GM12878 (cell line): ENCODE measurements around the gene MARK4. TPM values are rescaled to one million over a fixed set of nuclear protein-coding genes. Genes with fewer than 3 reads are reported as not detected.
"Not testable (repeated sequence)": the region's sequence is repeated elsewhere in the genome, so short reads cannot be mapped to it uniquely, and the experiment has no call there.

ENCODE experiments used
- ATAC-seq: fragments of 200-7000 bp; cut with Tn5 transposase; 3 replicates; pipeline ENCODE4 v1.9.1; 2020; ENCODE audit warnings: mild to moderate bottlenecking, moderate library complexity
- BruUV-seq: library from RNA; stranded (reverse); fragments of 400-500 nt; replicated peaks from 2 replicates; lab custom pipeline; 2021; lab: Mats Ljungman, UMichigan
- CTCF ChIA-PET: fragments of 300-600 bp; sonication (Branson Sonifier 250); formaldehyde crosslinking; extraction: SDS; loops from one replicate; lab custom pipeline; 2021; ENCODE audit warnings: inconsistent platforms; lab: Yijun Ruan, JAX
- POLR2A ChIA-PET: fragments of 350-600 bp; formaldehyde crosslinking; extraction: SDS; loops from one replicate; lab custom pipeline; 2021; ENCODE audit warnings: inconsistent platforms; lab: Charles Lee
- RAD21 ChIA-PET: fragments of 300-600 bp; sonication (Branson Sonifier 250); formaldehyde crosslinking; loops from one replicate; lab custom pipeline; 2023; ENCODE audit warnings: antibody characterized with exemption; ENCODE audit not compliant: unreplicated experiment; lab: Charles Lee
- SMC1A ChIA-PET: fragments of 300-600 bp; sonication (Branson Sonifier 250); formaldehyde crosslinking; loops from one replicate; lab custom pipeline; 2023; ENCODE audit not compliant: unreplicated experiment, uncharacterized antibody; lab: Charles Lee
- DNase-seq: peaks from one replicate; pipeline ENCODE4 v3.0.0-alpha.2; 2011; ENCODE audit warnings: low read depth, low spot score
- FAIRE-seq: peaks from 3 replicates; lab custom pipeline; 2011; peaks lifted over from hg19 to GRCh38; lab: Jason Lieb, UNC
- H2AFZ ChIP-seq: 2 replicates; pipeline ENCODE4 v1.6.0; 2011; ENCODE audit warnings: low read depth, low read length, control low read depth; ENCODE audit not compliant: control insufficient read depth
- H3K27ac ChIP-seq: 2 replicates; pipeline ENCODE4 v1.5.1; 2011; ENCODE audit warnings: control low read depth; ENCODE audit not compliant: control insufficient read depth, insufficient read depth
- H3K27me3 ChIP-seq, 2 experiments: replicated peaks in 1 of 2; 2 replicates each; pipeline versions ENCODE4 v1.6.0 to v1.6.1; 2011; ENCODE audit warnings: low read length in 1 of 2; ENCODE audit not compliant: control insufficient read depth in 2 of 2, insufficient read depth in 2 of 2
- H3K36me3 ChIP-seq, 2 experiments: 2 replicates each; pipeline ENCODE4 v1.5.1; 2011; ENCODE audit warnings: low read length in 1 of 2; ENCODE audit not compliant: control insufficient read depth in 2 of 2, insufficient read depth in 2 of 2
- H3K4me1 ChIP-seq: 2 replicates; pipeline ENCODE4 v1.6.1; 2011; ENCODE audit warnings: mild to moderate bottlenecking, low read length, moderate library complexity, mixed read lengths; ENCODE audit not compliant: control insufficient read depth, insufficient read depth
- H3K4me2 ChIP-seq: 2 replicates; pipeline ENCODE4 v1.6.0; 2011; ENCODE audit warnings: control low read depth; ENCODE audit not compliant: control insufficient read depth, insufficient read depth
- H3K4me3 ChIP-seq: fragments of 200-600 bp; sonication (generic); 2 replicates; pipeline ENCODE4 v1.5.1; 2016
- H3K79me2 ChIP-seq: 2 replicates; pipeline ENCODE4 v1.6.0; 2011; ENCODE audit warnings: low read length; ENCODE audit not compliant: control insufficient read depth, insufficient read depth
- H3K9ac ChIP-seq: 2 replicates; pipeline ENCODE4 v1.8.0; 2011; ENCODE audit warnings: low read length, control low read depth, mixed read lengths; ENCODE audit not compliant: control insufficient read depth, insufficient read depth
- H3K9me3 ChIP-seq: replicated peaks from 3 replicates; pipeline ENCODE4 v1.5.1; 2011; ENCODE audit warnings: mild to moderate bottlenecking, low read length; ENCODE audit not compliant: control insufficient read depth, insufficient read depth
- H4K20me1 ChIP-seq: 2 replicates; pipeline ENCODE4 v1.6.0; 2011; ENCODE audit not compliant: control insufficient read depth, insufficient read depth
- CREM ChIP-seq: IDR thresholded peaks from 2 replicates; pipeline ENCODE4 v1.6.1; 2014; ENCODE audit warnings: antibody characterized with exemption, low read depth
- E2F4 ChIP-seq: IDR thresholded peaks from 2 replicates; pipeline ENCODE4 v1.6.1; 2012; ENCODE audit warnings: low read depth, low read length, improper control_type of control experiment
- SUPT20H ChIP-seq: IDR thresholded peaks from 2 replicates; pipeline ENCODE4 v1.6.1; 2011; ENCODE audit warnings: low read depth, mild to moderate bottlenecking, low read length, moderate library complexity, borderline replicate concordance; ENCODE audit not compliant: control insufficient read depth
- ZNF217 ChIP-seq: fragments of 450-650 bp; IDR thresholded peaks from 2 replicates; pipeline ENCODE4 v1.6.1; 2017; ENCODE audit warnings: antibody characterized with exemption, mild to moderate bottlenecking
- ZNF687 ChIP-seq: fragments of 450-650 bp; IDR thresholded peaks from 2 replicates; pipeline ENCODE4 v1.6.1; 2017; ENCODE audit warnings: mild to moderate bottlenecking, moderate library complexity
- WGBS: methylation state at CpG from one replicate; pipeline ENCODE4 v1.1.6; 2016; ENCODE audit warnings: low lambda C conversion rate; ENCODE audit not compliant: insufficient replicate concordance, insufficient coverage; ENCODE audit errors: missing lambda C conversion rate; 5-methylcytosine and 5-hydroxymethylcytosine counted together
- in situ Hi-C: fragments of 300-500 bp; cut with MboI; formaldehyde crosslinking; loops from 9 replicates; pipeline ENCODE4 v1.14.3; 2018; ENCODE audit warnings: mixed read lengths
- intact Hi-C: fragments of 100-400 bp; cut with micrococcal nuclease; formaldehyde crosslinking; loops from one replicate; pipeline ENCODE4 v1.14.2; 2022; ENCODE audit not compliant: unreplicated experiment
- polyA plus RNA-seq, 11 experiments: library from polyadenylated mRNA; depleted of rRNA in 4 of 11; unstranded in 6 of 11; stranded (reverse) in 5 of 11; fragments of >200 nt; fragmentation: Nextera tagmentation in 4 of 11; fragmentation: Illumina TruSeq in 1 of 11; extraction: Ambion mirVana in 4 of 11; extraction: Trizol in 1 of 11; gene quantifications; 1 replicate in 1 of 11; 2 replicates in 10 of 11; pipeline versions ENCODE4 v1.2.1 to v1.2.3, GENCODE V29; 2011 to 2016; ENCODE audit warnings: inconsistent platforms in 2 of 11, missing spikeins in 2 of 11, low read depth in 1 of 11
- total RNA-seq, 4 experiments: library from RNA; depleted of rRNA in 3 of 4; stranded (reverse); fragments of >200 nt in 3 of 4; fragmentation: Illumina TruSeq in 1 of 4; extraction: Trizol in 1 of 4; gene quantifications; 2 replicates each; pipeline versions ENCODE4 v1.2.1 to v1.2.3, GENCODE V29; 2013 to 2021

The MARK4 gene
- total and polyA plus RNA-seq, 10 of the 15 experiments (the other 5 are each of a cell fraction or from before 2014, with no cell fraction given) = 0.66 to 24.3 (median 5.1) TPM

GRCh38 chr19:45224645-45225044, 26.4 kb upstream of the MARK4 start:
- ATAC-seq = no peak
- no peak overlapping the region for H3K9ac ChIP-seq
- BruUV-seq = no TSS peak
- TF ChIP-seq CREM = no peak
- TF ChIP-seq ZNF687 = no peak
- no peak for TF ChIP-seq ZNF217
- no peak for TF ChIP-seq E2F4
- no peak for TF ChIP-seq SUPT20H
- TF ChIP-seq, all 136 proteins: peak for 0
- H3K79me2 ChIP-seq = no peaks in the 10 kb centered on the region
- POLR2A ChIA-PET = no interaction called here
- no peaks in the 10 kb centered on the region for H4K20me1 ChIP-seq
- in situ Hi-C loops = no loop called here
- no peaks in the 10 kb centered on the region for H3K4me1 ChIP-seq
- no peak overlapping the region for H3K4me2 ChIP-seq
- H3K4me3 ChIP-seq = no peak overlapping the region
- H2AFZ ChIP-seq = no peak overlapping the region
- SMC1A ChIA-PET = no interaction called here
- H3K27ac ChIP-seq = no peak overlapping the region
- H3K27me3 ChIP-seq = no peaks in the 10 kb centered on the region; a peak in 1 of 4 replicates
- DNase-seq (no peak), FAIRE-seq (no peak)
- WGBS = 53% methylated on average over 11 of the region's 11 CpGs
- no peaks in the 10 kb centered on the region for H3K9me3 ChIP-seq
- RAD21 ChIA-PET = no interaction called here
- H3K36me3 ChIP-seq = no peaks in the 10 kb centered on the region
- intact Hi-C loops = no loop called here
- CTCF ChIA-PET = no interaction called here

- SMC1A ChIA-PET, H3K27ac ChIP-seq, H3K9ac ChIP-seq, FAIRE-seq, H3K79me2 ChIP-seq, H3K4me2 ChIP-seq, RAD21 ChIA-PET, H2AFZ ChIP-seq, DNase-seq, H3K9me3 ChIP-seq, BruUV-seq, H3K4me1 ChIP-seq, H4K20me1 ChIP-seq, H3K36me3 ChIP-seq, ATAC-seq, POLR2A ChIA-PET, H3K4me3 ChIP-seq, in situ Hi-C loops, H3K27me3 ChIP-seq, intact Hi-C loops: not testable (repeated sequence)
- 34% methylated on average over 2 of the region's 2 CpGs for WGBS
- CTCF ChIA-PET = interaction anchor here (0.8 to 1.1 kb wide), 3 partner anchors 15 to 257 kb away, joined by 3 read pairs; no protein-coding TSS in a partner anchor
Observed at GRCh38 chr19:45229056-45229455, 22.0 kb upstream of the MARK4 start.
